GM18507 (cell line): ENCODE results near the gene PALLD.
A peak's percentile ranks its signal among the peaks of the same experiment; 100 is the strongest.
"Not testable (repeated sequence)": the region's sequence is repeated elsewhere in the genome, so short reads cannot be mapped to it uniquely, and the experiment has no call there.

Experiments used
- DNase-seq: peaks from one replicate; pipeline ENCODE4 v3.0.0; 2011; ENCODE audit warnings: low read depth; ENCODE audit not compliant: insufficient read length; ENCODE audit errors: extremely low spot score
- FAIRE-seq: peaks from 2 replicates; lab custom pipeline; 2011; peaks lifted over from hg19 to GRCh38; lab: Jason Lieb, UNC

Gene PALLD

DNA sequence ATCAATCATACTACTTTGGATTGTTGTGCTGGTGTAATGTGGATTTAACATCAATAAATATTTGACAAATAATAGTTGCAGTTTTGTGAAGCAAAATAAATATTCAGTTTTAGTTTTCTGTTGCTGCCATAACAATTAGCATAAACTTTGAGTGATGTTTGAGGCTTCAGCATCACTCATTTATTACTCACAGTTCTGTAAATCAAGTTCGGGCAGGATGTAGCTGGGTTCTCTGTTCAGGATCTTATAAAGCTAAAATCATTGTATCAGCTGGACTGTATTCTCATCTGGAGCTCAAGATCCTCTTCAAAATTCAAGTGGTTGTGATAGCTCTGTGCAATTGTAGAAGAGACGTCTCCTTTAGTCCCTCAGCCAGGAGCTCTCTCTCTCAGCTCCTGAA lies 431.5 kb downstream of the PALLD start:
- DNase-seq (no peak), FAIRE-seq (no peak)

- FAIRE-seq (no peak), DNase-seq (no peak)
Measured at GRCh38 chr4:168928875-168929274, 432.0 kb downstream of the PALLD start.

DNA sequence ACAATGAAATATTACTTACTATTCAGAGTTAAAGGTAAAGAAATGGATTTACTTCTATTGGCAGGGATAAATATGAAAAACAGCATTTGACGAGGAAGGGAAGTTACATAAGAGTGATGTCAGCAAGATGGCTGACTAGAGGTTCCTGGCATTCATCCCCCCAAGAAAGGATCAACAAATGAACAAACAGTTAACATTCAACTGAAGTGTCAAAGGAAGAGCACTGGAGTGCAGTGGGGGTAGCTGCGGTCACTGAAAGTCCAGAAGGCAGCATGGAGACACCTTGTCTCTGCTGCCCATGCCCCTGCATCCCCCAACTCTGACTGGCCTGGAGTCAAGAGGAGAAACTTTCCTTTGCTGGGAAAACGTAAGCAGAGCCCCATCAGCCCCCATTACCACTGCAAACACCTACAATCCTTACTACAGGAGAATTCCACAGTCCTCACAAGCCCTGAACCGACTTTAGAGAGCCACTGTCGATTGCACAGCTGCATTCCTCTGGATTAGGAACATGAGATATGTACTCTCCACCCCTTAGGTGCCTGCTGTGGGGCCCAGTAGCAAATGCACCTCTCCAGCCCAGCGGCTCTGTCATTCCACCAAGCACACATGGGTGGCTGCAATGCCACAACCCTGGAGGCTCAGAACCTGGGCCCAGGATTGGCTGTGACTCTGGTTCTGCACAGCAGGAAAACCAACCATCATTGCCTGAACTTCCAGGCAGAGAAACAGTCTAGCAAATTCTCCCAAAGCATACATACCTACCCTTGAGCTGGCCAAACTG lies 433.8 kb downstream of the PALLD start:
- DNase-seq (no peak), FAIRE-seq (no peak)

- FAIRE-seq (no peak), DNase-seq (no peak)
Measured at GRCh38 chr4:168931215-168931650, 434.4 kb downstream of the PALLD start.

GRCh38 chr4:168932138-168932537 lies 435.3 kb downstream of the PALLD start:
- FAIRE-seq, result no peak
- no peak for DNase-seq

DNA sequence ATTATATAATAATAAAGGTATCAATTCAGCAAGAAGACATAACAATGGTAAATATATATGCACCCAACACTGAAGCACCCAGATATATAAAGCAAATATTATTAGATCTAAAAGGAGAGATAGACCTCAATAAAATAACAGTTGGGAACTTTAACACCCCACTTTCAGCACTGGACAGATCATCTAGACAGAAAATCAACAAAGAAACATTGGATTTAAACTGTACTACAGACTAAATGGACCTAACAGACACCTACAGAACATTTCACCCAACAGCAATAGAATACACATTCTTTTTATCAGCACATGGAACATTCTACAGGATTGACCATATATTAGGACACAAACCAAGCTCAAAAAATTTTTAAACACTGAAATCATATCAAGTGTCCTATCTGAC lies 436.6 kb downstream of the PALLD start:
- FAIRE-seq (no peak), DNase-seq (no peak)

DNA sequence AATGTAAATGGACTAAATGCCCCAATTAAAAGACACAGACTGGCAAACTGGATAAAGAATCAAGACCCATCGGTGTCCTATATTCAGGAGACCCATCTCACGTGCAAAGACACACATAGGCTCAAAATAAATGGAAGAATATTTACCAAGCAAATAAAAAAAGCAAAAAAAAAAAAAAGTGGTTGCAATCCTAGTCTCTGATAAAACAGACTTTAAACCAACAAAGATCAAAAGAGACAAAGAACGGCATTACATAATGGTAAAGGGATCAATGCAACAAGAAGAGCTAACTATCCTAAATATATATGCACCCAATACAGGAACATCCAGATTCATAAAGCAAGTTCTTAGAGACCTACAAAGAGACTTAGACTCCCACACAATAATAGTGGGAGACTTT lies 440.6 kb downstream of the PALLD start:
- DNase-seq, FAIRE-seq: not testable (repeated sequence)

GRCh38 chr4:168942985-168943384 lies 446.1 kb downstream of the PALLD start:
- peak; percentile 26 for FAIRE-seq

GRCh38 chr4:168945291-168945690 lies 448.4 kb downstream of the PALLD start:
- DNase-seq, result no peak
- no peak for FAIRE-seq

More at GRCh38 chr4:168942985-168943384, 446.1 kb downstream of the PALLD start:
- no peak for DNase-seq

- not testable (repeated sequence) for FAIRE-seq, DNase-seq
Measured at GRCh38 chr4:168952821-168953246, 456.0 kb downstream of the PALLD start.

- DNase-seq (no peak), FAIRE-seq (no peak)
Measured at GRCh38 chr4:168955674-168956073, 458.8 kb downstream of the PALLD start.

DNA sequence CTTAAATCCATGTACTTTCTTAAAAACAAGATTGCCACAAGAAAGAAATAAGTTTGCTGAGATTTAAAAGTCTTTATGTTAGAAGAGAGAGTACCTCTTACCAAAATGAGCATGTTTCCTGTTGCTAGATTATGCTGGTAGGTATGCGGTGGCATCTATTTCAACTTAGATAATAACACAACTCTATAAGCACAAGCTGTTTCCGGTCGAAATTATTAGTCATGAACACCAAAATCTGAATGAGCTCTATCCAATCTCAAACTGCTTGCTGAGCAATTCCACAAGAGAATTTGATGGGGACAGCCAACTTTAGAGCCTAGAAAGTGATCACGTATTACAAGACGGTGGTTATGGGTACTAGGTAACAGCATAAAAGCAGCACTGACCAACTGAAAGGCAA lies 463.9 kb downstream of the PALLD start:
- FAIRE-seq (no peak), DNase-seq (no peak)

GRCh38 chr4:168972596-168972995 lies 475.7 kb downstream of the PALLD start:
- FAIRE-seq (no peak), DNase-seq (no peak)
